NCI-H345 treated with DMSO at 0.1 percent for 48 hours (cell line): ENCODE results near the gene BBS10.
"Not testable (repeated sequence)": the region's sequence is repeated elsewhere in the genome, so short reads cannot be mapped to it uniquely, and the experiment has no call there.

ENCODE experiments used
- DNase-seq: peaks from one replicate; lab custom pipeline; 2025; ENCODE audit not compliant: unreplicated experiment; lab: John Stamatoyannopoulos, UW

The BBS10 gene

DNA sequence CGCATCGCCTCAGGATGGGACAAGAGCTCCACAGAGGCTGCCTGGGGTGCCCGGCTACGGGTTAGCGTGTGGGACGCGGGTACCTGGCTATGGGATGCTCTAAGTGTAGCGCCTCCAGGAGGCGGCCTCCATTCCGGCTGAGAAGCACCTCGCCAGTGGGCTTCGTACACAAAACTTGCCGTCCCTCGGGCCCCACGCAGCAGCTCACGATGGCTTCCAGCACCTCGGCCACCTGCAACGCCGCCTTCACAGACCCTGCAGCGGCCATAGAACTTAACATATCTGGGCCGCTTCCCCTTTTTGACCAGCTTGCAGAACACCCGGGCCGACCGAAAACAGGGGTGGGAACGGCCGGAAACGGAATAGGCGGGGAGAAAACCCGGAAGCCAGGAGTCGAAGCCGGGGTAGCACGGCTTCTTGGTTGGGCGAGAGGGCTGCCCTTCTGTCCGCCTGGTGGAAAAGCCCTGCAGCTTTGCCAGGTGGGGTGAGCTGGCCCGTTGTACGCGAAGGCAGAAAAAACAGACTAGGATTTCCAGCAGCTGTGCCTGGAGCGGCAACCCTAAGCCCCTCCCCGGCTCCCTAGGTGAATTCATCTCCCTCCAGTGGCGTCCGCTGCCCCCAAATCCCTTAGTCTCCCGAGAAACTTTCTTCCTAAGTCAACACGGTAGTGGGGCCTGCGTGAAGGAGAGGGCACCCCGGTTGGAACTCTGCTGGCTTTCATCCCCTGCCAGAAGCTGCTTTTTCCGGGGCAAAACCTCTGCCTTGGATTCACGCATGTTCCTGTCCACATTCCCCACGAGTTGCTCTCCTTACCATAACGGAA is at the start of gene BBS10:
Gene BBS10, minus strand, starts transcription at position 337 of the 823 bp plus-strand sequence. Its CDS starts 57 bp downstream, at position 280.
- DNase-seq = peak; percentile 89

DNA sequence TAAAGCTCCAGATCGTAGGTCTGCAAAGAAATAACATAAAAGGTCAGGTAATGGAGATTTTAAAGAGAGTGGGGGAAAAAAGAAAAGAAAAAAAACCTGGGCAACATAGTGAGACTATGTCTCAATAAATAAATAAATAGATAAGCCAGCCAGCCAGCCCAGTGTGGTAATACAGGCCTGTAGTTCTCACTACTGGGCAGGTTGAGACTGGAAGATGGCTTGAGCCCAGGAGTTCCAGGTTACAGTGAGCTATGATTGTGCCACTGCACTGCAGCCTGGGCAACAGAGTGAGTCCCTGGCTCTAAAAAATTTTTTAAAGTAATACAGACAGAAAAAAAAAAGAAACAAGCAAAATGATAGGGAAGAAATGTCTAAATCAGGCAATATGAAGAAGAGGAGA is 43.2 kb upstream of the BBS10 start:
- no peak for DNase-seq

DNA sequence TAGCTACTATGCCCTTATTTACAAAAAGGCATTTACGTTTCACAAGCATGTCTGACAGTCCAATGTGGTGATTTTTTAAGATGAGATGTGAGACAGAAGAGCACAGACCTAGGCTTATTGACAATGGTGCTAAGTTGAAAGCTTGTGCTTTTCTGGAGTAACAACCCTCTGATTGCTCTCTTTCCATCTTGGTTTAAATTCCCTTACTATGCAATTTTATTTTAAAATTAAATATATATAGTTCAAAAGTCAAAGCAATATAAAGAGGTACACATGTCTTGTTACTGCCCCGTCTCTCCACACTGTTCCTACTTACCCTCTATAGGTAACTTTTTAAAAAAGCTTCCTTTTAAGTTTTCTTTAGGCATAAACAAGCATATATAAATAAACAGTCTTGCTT is 39.4 kb upstream of the BBS10 start:
- no peak for DNase-seq

DNA sequence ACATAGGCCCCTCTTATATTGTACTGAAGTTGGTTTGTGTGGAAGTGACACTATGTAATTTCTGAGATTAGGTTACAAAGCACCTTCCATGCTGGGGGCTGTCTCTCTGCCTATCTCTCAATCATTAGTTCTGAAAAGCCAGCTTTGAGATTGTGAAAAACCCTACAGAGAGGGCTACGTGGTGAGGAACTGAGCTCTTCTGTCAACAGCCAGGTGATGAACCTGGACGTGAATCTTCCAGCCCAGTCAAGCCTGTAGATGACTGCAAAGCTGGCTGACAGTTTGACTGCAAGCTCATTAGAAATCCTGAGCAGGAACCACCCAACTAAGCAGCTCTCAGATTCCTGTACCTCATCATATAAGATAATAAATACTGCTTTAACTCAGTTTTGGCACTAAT is 36.3 kb upstream of the BBS10 start:
- no peak for DNase-seq

GRCh38 chr12:76383988-76384387 is 35.8 kb upstream of the BBS10 start:
- no peak for DNase-seq

DNA sequence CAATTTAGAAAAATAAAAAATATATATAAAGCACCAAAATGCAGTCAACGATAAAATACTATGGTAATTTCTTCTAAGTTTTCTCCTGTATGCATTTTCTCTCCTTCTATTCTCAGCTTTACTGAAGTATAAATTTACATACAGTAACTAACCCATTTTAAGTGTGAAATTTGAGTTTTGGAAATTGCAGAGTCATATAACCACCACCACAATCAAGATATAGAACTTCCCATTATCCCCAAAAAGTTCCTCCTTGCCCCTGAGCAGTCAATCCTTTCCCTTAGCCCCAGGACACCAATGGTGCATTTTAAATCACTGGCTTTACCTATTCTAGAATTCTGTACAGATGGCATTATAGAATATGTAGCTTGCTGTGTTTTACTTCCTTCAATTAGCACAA is 31.0 kb upstream of the BBS10 start:
- no peak for DNase-seq

- DNase-seq = not testable (repeated sequence)
These were observed 28.7 kb upstream of the BBS10 start for GRCh38 chr12:76376876-76377275.

DNA sequence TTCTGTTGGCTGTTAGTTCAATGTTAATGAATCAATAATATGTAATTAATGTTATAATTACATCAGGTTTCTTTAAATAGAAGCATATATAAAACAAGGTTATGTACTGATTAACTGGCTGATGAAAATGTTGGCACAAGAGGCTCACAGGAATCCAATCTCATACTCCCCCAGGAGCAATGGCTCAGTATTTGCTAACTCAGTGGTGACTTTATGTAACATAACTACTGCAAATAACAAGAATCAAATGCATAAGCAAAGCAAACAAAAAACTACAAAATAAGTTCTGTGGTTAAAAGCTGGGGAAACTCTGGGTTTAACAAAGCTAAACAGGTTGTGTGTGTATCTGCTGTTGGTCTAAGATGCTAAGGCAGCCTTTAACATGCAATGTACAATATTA is 27.7 kb upstream of the BBS10 start:
- no peak for DNase-seq

DNA sequence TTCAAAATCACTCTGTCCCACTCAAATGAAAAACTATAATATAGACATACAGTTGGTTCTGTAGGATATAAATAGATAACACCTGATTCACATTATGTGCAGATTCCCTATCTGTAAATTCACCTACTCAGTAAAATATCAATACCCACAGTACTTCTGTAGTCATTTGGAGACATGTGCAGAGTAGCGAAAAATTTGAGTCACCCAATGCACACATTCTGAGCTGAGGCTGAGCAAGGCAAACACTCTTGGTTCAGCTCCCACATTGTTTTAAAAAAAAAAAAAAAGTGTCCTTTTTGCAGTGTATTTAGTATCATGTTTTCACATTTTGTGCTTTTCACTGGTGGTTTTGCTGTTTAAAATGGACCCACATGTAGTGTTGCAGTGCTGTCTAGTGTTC is 27.3 kb upstream of the BBS10 start:
- no peak for DNase-seq

- no peak for DNase-seq
These were observed 26.3 kb upstream of the BBS10 start for GRCh38 chr12:76374386-76375020.

- DNase-seq = no peak
These were observed 20.0 kb upstream of the BBS10 start for GRCh38 chr12:76368230-76368629.

DNA sequence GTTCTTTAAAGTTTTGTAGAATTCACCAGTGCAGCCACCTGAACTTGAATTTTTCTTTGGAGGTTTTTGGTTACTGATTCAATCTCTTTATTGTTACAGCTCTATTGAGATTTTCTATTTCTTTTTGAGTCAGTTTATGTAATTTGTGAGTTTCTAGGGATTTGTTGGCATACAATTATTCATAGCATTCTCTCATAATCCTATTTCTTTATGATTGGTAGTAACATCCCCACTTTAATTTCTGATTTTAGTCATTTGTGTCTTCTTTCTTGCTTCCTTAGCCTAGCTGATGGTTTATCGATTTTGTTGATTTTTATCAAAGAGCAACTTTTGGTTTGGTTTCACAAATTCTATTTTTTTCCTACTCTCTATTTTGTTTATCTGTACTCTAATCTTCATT is 17.9 kb upstream of the BBS10 start:
- DNase-seq = no peak

DNA sequence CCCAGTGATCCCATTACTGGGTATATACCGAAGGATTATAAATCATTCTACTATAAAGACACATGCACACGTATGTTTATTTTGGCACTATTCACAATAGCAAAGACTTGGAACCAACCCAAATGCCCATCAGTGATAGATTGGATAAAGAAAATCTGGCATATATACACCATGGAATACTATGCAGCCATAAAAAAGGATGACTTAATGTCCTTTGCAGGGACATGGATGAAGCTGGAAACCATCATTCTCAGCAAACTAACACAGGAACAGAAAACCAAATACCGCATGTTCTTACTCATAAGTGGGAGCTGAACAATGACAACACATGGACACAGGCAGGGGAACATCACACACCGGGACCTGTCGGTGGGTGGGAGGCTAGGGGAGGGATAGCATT is 15.9 kb upstream of the BBS10 start:
- not testable (repeated sequence) for DNase-seq

- no peak for DNase-seq
These were observed 12.1 kb upstream of the BBS10 start for GRCh38 chr12:76360316-76360715.

DNA sequence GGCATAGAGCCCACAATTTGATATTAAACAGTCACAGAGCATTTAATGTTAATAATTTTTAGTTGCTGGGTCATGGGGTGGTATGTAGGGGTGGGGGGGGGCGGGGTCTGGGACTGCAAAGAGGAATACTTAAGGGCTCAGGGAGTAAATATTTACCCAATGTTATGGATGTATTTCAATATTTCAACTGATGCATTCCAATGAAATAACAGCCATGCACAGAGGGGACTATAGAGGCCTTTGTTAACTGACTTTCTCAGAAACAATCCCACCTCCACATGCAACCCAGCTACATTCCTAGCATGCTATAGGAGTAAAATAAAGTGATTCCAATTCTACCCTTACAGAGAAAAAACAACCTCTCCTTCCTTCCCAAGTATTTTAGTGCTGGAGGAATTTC is 7.9 kb upstream of the BBS10 start:
- no peak for DNase-seq

GRCh38 chr12:76346798-76347420 is 1.3 kb downstream of the BBS10 start:
- no peak for DNase-seq

GRCh38 chr12:76346236-76346635 is 2.0 kb downstream of the BBS10 start:
- DNase-seq = no peak

GRCh38 chr12:76345569-76345968 is 2.6 kb downstream of the BBS10 start:
- DNase-seq = no peak

DNA sequence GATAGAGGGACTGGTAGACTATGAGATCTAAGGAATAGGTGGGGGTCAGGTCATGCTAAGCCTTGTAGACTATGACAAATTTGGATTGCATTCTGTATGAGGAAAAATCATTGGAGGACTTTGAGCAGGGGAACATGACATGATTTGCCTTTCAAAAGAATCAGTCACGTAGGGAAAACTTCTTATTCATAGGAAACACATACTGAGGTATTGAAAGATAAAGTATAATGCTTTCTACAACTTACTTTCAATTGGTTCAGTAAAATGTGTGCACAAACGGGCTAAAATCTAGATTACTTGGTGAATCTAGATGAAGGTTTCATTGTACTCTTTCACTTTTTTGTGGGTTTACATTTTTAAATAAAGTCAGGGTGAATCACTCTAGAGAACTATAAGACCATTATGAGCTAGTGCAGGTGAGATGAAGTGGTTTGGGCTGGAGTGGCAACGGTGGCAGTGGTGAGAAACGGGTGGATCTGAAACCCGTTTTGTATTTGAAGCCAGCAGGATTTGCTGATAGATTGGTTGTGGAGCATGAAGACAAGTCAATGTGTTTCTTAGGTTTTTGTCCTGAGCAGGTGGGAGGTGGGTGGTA is 6.7 kb downstream of the BBS10 start:
- no peak for DNase-seq

GRCh38 chr12:76340680-76341435 is 7.4 kb downstream of the BBS10 start:
- DNase-seq = no peak

GRCh38 chr12:76337583-76337982 is 10.6 kb downstream of the BBS10 start:
- DNase-seq = no peak
